ENCODE data around the gene TRIB2.

TRIB2 gene

GRCh38 chr2:12750166-12750905 is 33.6 kb downstream of the TRIB2 start:
- no peak for DNase-seq

DNA sequence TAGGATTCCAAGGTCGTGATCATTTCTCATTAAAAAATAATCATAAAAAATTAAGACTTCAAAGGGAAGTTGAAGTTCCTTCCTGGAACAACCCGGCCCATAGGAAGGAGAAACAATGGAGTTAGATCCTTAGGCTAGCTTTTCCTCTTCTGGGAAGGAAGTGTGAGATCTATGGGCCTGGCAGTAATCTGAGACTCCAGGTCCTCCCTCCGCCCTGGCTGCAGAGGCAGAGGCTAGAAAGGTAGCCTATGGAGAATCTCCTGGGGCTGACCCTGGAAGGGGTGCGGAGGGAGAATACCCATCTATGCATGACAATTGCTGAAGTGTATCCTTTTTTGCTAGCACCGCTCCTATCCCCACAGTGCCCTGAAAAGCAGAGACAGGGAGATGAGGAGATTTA is 37.9 kb downstream of the TRIB2 start:
- DNase-seq = no peak

GRCh38 chr2:12755384-12755783 is 38.6 kb downstream of the TRIB2 start:
- DNase-seq = no peak

GRCh38 chr2:12759248-12759647 is 42.5 kb downstream of the TRIB2 start:
- DNase-seq = no peak

DNA sequence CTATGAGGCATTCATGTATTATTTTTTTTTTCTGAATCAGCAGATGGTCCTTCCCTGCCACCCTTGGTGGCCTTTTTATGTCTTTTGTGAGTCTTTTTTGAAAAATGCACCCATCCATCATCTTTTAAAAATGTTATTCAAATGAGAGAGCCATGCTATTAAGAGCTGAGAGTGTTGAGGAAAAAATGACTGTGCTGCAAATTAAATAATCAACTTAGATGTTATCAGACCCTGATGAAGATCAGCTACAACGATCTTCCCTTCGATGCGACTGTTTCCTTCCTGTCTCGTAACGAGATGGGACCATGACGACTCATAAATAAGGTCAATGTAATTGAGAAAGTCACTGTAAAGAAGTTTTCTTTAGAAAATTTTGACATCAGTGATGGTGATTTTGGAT is 44.4 kb downstream of the TRIB2 start:
- DNase-seq = no peak

- peak in 1 of 14 donors; percentile 5 for DNase-seq
These were observed 45.6 kb downstream of the TRIB2 start for GRCh38 chr2:12762337-12762736.

- no peak for DNase-seq
These were observed 46.2 kb downstream of the TRIB2 start for GRCh38 chr2:12762976-12763375.

DNA sequence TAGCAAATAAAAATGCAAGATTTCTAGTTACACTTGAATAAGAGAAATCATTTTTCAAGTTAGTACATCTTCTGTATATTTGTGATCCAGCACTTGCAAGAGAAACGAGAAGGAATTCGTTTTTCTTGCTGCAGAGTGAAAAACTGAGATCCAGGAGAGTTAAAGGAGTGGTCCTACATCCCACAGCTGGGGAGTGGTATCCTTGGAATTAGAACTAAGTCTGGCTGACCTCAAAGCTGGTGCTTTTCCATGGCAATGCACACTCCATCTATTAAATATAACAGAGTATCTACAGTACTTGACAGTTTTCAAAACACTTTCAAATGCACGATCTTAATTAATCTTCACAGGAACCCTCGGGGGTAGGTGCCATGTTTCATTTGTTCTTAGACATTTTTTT is 46.8 kb downstream of the TRIB2 start:
- no peak for DNase-seq

- no peak for DNase-seq
These were observed 47.5 kb downstream of the TRIB2 start for GRCh38 chr2:12764075-12764730.

DNA sequence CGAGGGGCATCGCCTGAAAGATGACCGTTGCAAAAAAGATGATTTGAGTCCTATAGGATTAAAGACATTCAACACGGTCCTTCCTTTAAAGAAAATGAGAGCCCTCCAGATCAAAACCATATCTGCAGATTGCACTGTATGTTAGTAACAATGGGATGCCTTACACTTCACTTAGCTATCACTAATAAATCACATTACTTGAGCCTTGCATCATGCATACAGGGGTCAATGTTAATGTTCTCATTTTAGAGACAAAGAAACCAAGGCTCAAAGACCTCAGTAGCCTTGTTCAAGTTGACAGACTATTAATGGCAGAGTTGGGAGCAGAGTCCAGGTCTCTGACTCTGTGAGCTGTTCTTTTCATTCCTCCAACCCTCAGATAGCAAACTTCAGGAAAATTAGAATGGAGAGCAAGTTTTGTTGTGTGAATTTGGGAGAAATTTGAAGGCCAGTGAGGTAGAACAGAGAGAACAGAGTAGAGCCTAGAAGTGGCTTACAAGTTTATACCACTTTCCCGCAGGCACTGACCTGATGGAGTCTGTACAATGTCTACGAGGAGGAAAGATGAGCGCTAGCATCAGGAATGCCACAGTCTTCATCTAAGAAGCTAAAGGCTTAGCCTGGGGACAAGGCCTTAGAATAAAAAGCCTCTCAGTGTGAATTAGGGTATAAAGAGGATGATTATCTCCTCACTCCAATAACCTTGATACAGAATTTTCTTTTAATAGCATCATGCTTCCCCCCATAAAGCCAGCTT is 48.3 kb downstream of the TRIB2 start:
- DNase-seq = no peak

DNA sequence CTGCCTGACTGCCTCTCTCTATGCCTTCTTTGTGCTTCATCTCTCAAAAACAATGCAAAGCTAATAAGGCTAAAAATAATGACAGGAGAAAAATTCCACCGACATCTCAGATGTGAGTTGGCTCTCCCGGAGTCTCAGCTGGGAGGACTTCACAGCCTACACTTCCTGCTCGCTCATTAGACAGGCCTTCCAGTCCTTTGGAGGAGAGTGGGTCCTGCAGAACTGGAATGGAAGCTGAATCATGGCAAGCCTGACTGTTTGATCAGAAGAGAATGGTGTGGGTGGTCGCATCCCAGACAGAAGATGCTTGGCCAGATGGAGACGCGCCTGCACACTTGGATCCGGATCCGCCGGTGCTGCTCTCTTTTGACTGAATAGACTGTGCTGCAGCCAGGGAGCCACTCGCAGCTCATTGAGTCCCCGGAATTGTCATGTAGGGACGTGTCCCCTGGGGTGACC is 49.7 kb downstream of the TRIB2 start:
- no peak for DNase-seq

DNA sequence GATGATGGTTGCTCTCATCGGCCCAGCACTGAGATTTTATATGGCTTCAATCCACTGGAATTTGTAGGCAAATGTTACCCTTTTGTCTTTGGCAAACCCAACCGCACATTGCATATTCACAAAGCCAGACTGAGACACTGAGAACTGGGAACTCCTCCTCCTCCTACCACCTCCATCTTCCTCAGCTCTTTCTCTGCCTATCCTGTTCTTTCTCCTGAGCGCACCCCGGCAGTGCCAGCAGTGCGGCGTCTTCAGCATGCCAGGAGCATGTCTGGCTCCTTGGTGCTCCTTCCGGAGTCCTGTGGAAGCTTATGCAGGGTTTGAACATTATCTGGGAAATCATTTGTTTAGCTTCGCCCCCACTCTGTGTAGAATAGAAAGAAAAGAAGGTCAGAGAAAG is 50.8 kb downstream of the TRIB2 start:
- DNase-seq = no peak

GRCh38 chr2:12767996-12768624 is 51.4 kb downstream of the TRIB2 start:
- no peak for DNase-seq

DNA sequence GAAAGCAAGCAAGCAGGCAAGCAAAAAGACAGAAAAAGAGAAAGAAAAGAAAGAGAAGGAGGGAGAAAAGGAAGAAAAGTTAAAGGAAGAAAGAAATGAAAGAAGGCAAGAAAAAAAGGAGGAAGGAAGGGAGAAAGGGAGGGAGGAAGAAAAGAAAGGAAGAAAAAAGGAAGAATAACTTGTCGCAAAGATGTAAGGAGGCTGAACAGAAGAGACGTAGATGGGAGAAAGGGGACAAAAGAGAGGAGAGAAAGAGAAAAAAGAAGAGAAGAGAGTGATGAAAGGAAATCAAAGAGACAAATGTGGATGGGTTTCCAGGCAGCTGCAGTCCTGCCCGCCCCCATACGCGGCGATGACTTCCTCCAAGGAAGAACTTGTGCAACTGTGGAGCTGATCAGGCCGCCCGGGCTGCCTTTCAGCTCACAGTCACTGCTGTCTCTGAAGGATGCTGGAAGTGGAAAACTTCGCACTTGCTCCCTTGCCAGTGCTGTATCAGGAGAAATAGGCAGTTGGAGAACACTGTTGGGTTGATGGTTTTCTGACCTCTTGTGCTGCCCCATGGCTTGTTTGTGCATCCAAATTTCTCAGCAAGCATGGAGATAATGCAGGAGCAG is 52.9 kb downstream of the TRIB2 start:
- no peak for DNase-seq

DNA sequence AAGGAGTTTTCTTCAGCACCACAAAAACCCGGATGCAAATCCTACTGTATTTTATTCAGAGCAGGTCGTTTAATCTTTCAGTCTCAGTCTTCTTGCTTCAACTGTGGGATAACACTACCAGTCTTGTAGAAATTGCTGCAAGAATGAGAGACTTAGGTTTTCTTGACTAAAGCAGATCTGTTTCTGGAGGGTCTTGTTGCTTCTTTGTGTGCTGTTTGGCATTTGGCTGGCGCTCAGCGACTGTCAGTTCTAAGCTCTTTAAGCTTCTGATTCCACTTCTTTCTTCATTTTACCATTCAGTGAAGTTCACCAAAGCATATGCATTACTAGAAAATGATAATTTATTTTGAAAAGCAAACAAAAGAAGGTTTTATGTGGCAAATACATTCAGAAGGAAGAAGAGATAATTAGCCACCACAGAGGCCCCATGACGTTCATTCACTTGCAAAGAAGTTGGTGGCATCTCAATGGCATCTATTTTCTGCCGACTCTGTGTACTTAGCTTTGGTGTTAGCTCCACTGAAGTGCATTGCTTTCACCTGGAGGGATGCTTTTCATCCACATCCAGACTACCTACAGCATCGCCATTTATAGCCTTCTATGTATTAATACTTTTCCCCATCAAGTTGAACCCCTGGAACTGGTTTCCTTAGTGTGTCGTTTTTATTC is 53.7 kb downstream of the TRIB2 start:
- no peak for DNase-seq

- no peak for DNase-seq
These were observed 54.4 kb downstream of the TRIB2 start for GRCh38 chr2:12771154-12771553.

- no peak for DNase-seq
These were observed 57.1 kb downstream of the TRIB2 start for GRCh38 chr2:12773586-12774394.

- no peak for DNase-seq
These were observed 57.6 kb downstream of the TRIB2 start for GRCh38 chr2:12774395-12774727.

DNA sequence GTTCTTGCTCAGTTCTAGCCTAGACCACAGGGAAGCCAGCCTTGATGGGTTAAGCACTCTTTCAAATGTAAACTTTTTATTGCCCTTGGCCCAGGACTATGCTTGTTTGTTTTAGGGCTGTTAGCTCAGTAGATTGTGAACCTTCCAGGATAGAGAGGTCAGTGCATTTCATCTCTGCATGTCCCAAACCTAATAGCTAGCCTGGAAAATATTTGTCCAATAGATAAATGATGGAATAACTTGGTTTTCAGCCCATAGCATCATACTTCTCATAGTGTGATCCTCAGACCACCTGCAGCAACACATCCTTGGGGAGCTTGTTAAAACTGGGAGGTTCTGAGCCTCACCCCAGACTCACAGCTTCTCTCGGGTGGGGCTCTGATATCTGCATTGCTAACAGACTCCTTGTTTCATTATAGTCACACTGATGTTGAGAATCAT is 59.8 kb downstream of the TRIB2 start:
- DNase-seq = no peak

- DNase-seq = no peak
These were observed 61.6 kb downstream of the TRIB2 start for GRCh38 chr2:12778369-12778768.
